ENCODE data around the gene MISP3.

GRCh38 chr19:14078411-14078810 is 5.8 kb downstream of the MISP3 start:
- no peak for TF ChIP-seq CTCF (conservative IDR thresholded peaks at IDR 0.05; ENCODE audit: low read depth in 2 of 2)
- TF ChIP-seq JUNB (IDR thresholded peaks at IDR 0.05; ENCODE audit: unreplicated experiment): no peak
- no peak for TF ChIP-seq EZH2phosphoT487 (IDR thresholded peaks at IDR 0.05; ENCODE audit: unreplicated experiment)
- no peak for TF ChIP-seq STAT1 (IDR thresholded peaks at IDR 0.05; ENCODE audit: unreplicated experiment)
- no peak for TF ChIP-seq CREB1 (CRISPR knock-in tag; IDR thresholded peaks at IDR 0.05; ENCODE audit: low read depth)
- TF ChIP-seq EZH2 (IDR thresholded peaks at IDR 0.05; ENCODE audit: low read depth, unreplicated experiment): no peak

Measured in GM23338 (cell line).